GM19193 (cell line): Measurements from ENCODE around the gene RGS9BP.
A peak's percentile ranks its signal among the peaks of the same experiment; 100 is the strongest.

Source experiments
- POLR2A ChIP-seq: IDR thresholded peaks from 4 replicates; pipeline ENCODE4 v1.6.1; 2011; ENCODE audit not compliant: insufficient read depth, insufficient read length; ENCODE audit errors: extremely low read depth

The RGS9BP gene

DNA sequence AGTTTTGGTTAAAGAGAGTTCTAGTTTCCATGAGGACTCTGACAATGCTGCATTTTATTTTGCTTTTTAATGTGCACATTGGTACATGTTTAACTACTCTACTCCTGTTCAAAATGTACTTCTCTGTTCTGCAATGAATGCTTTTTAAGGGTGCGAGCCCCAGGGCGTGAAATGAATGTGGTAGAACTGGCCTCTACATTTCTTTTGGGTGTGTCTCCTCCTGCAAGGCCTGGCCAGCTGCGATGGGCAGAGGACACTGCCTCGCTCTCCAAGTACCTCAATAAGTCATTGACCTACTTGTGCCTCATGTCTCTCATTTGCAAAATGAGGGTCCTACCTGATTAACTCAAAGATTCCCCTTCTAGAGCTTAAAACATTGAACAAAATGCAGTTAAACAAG is 6.7 kb downstream of the RGS9BP start:
- no peak for TF ChIP-seq POLR2A

DNA sequence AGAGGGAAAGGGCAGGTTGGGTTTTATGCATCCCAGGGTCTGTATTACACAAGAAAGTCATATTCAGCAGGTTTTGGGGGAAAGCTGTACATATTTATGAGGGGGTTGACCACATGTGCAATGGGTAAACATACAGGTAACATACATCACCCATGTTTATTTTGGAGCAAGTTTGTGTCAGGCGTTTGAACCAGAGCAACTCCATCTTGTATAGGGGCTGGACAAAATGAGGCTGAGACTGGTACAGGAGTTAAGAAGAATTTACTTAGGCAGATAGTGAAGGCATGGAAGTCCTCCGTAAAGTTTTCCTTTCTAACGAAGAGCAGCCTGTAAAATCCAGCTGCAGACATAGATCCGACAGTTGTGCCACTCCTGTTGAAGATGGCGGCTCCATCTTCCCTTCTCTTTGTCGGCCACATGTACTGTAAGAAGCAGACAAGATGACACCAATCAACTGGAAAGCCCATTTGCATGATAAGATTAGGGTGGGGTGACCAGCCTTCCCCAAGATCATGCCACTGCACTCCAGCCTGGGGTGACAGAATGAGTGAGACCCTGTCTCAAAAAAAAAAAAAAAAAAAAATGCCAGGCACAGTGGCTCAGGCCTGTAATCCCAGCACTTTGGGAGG is 11.3 kb downstream of the RGS9BP start:
- no peak for TF ChIP-seq POLR2A

DNA sequence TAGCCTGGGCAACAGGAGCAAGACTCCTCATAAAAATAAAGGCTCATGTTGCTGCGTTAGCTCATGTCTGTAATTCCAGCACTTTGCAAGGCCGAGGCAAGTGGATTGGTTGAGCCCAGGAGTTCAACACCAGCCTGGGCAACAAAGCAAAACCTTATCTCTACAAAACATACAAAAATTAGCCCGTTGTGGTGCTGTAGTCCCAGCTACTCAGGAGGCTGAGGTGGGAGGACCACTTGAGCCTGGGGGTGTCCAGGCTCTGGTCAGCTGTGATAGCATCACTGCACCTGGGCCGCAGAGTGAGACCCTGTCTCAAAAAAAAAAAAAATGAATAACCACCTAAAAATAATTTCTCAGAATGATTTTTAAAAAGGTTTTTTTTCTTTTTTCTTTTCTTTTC is 12.0 kb downstream of the RGS9BP start:
- TF ChIP-seq POLR2A = no peak

DNA sequence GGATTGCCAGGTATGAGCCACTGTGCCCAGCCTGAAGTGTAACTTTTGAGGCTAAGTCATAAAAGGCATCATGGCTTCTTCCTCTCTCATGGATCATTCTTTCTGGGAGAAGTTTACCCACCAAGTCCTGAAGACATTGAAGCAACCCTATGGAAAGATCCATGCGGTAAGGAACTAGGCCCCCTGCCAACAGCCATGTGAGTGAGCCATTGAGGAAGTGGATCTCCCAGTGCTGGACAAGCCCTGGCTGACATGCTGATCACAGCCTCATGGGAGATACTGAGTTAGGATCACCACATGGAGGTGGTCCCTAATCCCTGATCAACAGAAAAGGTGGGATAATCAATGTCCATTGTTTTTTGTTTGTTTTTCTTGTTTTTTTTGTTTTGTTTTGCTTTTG is 12.7 kb downstream of the RGS9BP start:
- TF ChIP-seq POLR2A = no peak

DNA sequence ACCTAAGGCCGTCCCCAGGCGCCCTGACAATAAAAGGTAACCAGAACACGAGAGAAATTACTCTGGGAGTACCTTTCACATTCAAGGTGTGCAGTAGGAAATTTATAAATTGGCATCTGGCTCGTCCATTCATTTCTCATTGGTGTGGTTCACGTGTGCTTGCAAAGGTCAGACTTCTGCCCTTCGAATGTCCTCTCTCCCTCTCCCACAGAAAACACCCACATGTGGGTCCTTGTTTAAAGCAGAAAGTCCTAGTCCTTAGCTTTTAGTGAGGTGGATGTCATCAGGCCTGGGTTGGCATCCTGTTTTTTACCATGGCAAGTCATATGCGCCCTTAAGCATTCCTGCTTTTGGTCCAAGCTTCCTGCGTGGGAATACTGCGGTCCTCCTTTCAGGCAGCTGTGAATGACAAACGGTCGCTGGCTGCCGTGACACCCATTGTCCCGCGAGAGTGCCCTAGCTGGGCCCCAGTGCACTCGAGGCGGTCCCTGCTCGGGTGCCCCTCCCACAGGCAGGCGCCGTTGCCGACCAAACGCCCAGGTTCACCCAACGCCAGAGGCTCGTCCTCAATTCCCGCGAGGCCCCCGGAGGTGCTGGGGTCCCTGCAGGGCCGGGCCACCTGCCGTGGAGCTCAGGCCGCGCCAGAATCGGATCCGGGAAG is 15.8 kb downstream of the RGS9BP start, which contains the start of gene NUDT19:
TSS of gene NUDT19 (plus strand) at position 531 of the 661 bp plus-strand sequence. CDS start 140 bp downstream, outside the sequence.
- TF ChIP-seq POLR2A = peak; percentile 89

DNA sequence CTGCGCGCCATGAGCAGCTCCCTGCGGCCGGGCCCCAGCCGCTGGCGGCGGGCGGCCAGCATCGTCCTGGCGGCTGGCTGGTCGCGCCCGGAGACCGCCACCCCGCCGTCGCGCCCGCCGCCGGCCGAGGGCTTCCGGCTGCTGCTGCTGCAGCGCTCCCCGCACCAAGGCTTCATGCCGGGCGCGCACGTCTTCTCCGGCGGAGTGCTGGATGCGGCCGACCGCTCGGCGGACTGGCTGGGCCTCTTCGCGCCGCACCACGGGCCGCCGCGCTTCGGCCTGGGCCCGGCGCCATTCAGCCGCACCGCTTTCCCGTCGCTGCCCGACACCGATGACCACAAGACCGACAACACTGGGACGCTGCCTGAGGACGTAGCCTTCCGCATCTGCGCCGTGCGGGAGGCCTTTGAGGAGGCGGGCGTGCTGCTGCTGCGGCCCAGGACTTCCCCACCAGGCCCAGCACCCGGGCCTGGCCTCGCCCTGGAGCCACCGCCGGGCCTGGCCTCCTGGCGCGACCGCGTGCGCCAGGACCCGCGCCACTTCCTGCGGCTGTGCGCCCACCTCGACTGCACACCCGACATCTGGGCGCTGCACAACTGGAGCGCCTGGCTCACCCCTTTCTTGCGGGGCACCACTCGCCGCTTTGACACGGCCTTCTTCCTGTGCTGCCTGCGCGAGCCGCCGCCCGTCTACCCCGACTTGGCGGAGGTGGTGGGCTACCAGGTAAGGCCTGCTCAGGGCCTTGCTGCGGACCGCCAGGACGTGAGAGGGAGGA is 16.5 kb downstream of the RGS9BP start:
- TF ChIP-seq POLR2A = peak; percentile 46

DNA sequence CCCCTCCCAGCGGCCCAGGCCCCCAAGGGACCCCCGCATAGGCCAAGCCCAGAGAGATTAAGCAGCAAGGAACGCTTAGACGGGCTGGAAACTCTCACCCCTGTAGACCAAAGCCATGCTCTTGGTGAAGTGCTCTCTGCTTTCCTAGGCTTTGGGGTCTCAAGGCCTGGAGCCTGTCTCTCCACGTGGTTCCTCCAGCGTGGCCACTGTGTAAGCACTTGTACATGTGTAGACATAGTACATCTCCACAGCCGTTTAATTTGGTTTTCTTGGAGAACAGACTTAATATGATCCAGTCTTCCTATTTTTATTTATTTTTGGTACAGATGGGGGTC is 17.0 kb downstream of the RGS9BP start:
- no peak for TF ChIP-seq POLR2A

DNA sequence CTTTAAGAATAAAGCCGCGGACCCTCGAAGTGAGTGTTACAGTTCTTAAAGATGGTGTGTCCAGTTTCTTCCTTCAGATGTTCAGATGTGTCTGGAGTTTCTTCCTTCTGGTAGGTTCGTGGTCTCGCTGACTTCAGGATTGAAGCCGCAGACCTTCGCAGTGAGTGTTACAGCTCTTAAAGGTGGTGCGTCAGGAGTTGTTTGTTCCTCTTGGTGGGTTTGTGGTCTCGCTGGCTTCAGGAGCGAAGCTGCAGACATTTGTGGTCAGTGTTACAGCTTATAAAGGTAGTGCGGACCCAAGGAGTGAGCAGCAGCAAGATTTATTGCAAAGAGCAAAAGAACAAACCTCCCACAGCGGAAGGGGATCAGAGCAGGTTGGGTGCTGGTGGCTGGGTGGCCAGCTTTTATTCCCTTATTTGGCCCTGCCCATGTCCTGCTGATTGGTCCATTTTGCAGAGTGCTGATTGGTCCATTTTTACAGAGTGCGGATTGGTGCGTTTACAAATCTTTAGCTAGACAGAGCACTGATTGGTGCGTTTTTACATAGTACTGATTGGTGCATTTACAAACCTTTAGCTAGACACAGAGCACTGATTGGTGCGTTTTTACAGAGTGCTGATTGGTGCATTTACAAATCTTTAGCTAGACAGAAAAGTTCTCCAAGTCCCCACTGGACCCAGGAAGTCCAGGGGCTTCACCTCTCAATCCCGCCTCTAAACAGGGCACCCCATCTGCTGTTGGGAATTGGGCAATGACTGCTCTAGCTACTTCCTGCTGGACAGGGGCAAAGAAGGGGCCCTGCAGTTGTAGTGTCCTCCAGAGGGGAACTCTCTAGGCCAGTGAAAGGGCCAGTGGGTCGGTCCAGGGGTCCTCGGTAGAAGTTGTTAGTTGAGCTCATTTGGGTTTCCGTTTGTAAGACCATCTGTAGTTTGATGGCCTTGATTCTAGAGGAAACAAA is 17.8 kb downstream of the RGS9BP start:
- peak; percentile 38 for TF ChIP-seq POLR2A

DNA sequence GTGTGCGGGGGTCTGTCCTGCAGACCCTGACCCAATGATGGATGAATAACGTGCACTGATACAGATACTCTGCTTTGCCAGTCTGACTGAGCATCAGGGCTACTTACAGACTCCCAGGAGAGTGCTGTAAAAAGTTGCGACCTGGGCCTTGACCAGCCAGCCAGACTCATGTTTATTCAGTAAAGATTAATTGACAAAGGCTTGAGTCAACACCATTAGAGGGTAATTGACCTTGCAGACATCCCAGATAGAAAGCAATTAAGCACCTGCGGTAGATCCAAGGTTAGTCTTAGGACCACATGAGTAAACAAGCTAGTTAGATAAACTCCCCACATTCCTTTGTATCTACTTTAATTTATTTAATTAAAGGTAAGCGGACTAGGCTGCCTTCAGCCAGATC is 26.4 kb downstream of the RGS9BP start:
- no peak for TF ChIP-seq POLR2A

DNA sequence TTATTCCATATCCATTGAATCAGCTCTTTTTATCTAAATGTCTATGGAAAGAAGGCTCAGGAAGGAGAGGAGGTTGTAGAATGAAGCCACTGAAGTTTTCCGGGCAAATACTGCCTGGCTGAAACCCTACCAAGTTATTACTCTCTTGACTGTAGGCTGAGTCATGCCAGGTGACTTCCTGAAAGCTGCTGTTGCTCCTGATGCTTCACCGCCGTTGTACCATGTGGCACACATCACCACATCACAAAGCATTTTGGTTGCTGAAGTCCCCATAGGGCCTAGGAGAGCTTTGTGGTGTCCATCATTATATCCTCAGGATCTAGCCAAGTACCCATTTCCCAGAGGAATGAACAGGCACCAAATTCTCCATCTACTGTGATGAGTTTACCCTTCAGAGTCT is 32.8 kb downstream of the RGS9BP start:
- TF ChIP-seq POLR2A = no peak

DNA sequence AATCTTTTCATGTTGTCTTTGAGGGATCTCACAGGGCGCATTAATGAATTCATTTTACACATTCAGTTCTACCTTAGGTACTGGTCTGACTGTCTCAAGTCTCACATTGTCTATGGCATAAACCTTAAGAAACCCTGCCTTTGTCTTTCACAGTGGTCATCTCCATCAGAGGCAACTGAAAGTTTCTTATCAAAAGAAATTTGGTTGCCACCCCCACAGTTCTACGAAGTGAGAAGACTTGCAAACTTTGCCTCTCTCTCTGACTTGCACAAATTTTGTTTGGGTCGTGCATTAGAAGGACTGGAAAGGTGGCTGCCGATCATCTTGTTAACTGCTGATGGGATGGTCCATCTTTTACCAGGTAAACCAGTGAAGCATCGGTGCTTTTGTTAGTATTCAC is 33.4 kb downstream of the RGS9BP start:
- no peak for TF ChIP-seq POLR2A

DNA sequence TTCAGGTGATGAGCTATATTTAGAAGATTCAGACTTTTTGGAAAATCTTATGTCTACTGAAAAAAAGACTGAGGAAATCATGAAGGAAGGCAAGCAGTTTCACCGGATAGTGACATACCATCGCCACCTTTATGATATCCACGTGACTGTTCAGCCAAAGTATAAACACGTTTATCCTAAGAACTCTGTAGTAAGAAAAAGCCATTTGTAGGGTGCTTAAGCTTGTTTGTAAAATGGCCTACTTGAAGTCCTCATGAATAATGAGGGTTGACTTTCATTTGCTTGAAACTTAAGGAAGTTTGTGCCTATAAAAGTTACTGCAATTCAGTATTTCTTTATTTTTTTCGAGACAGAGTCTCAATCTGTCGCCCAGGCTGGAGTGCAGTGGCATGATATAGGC is 36.1 kb downstream of the RGS9BP start:
- no peak for TF ChIP-seq POLR2A

DNA sequence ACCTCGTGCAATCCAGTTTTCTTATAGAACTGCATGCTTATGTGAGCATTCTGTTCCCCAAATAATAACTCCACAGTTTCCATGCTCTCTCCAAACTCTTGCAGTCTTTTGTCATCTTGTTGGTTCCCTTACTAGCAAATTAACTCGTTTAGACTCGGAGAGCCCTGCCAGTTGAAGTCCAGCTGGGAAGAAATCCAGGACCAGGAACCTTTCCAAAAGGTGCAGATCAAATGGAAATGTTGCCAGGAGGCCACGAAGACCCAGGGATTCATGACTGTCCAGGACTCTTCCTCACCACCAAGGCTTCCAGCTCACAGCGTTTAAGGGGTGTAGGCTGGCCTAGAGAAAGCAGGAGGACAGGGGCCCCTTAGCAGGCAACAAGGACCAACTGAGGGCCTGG is 41.8 kb downstream of the RGS9BP start:
- no peak for TF ChIP-seq POLR2A

DNA sequence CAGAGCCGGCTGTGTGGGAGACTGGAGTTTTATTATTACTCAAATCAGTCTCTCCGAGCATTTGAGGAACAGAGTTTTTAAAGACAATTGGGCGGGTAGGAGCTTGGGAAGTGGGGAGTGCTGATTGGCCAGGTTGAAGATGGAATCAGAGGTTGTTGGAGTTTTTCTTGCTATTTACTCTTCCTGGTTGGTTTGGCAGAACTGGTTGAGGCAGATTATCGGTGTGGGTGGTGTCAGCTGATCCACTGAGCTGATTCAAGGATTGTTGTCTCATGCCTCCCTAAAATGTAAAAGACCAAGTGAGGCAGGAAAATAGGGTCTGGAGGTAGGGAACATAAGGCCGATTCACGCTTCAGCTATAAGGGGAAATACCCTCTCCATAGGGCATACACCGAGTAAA is 42.6 kb downstream of the RGS9BP start:
- TF ChIP-seq POLR2A = no peak

DNA sequence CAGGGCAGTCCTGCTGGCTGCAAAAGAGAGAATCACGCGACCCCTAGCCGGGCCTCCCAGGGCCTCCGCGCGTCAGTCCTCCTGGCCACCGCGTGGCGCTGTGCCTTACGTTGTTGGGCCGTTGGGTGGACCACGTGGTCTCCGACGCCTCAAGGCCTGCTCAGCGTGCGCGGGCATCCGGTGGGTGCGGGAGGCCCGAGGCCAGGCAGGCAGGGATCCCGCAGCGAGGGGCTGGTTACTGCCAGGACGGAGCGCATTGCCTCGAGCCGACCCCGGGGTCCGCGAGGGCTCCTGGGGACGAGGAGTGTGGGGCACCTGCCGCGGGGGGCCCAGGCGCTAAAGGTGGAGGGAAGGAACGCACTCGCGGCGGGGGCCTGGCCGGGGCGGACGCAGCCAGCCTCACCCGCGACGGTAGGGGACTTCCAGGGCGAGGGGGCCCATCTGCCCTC is 44.0 kb downstream of the RGS9BP start, which contains the start of gene TDRD12:
TSS of gene TDRD12 (plus strand) at position 157 of the 449 bp plus-strand sequence. CDS start 306 bp downstream, outside the sequence.
- TF ChIP-seq POLR2A = no peak
